Measurements from ENCODE around the gene CUEDC2. TPM values are rescaled to one million over a fixed set of nuclear protein-coding genes. Genes with fewer than 3 reads are reported as not detected.

The CUEDC2 gene
- total RNA-seq, 1 experiment from 2014 or later = 40.2 TPM

GRCh38 chr10:102421757-102422512 lies 10.4 kb downstream of the CUEDC2 start (continued):
- no peak for TF ChIP-seq HMGA2 (CRISPR knock-in tag; IDR thresholded peaks at IDR 0.05)
- 0 out of 2 replicates have a peak, but pooled peaks have one; percentile 42 for TF ChIP-seq JUN (CRISPR knock-in tag; IDR thresholded peaks at IDR 0.05)
- TF ChIP-seq TEAD1 (CRISPR knock-in tag; IDR thresholded peaks at IDR 0.05) = no peak
- TF ChIP-seq, protein P1, sequence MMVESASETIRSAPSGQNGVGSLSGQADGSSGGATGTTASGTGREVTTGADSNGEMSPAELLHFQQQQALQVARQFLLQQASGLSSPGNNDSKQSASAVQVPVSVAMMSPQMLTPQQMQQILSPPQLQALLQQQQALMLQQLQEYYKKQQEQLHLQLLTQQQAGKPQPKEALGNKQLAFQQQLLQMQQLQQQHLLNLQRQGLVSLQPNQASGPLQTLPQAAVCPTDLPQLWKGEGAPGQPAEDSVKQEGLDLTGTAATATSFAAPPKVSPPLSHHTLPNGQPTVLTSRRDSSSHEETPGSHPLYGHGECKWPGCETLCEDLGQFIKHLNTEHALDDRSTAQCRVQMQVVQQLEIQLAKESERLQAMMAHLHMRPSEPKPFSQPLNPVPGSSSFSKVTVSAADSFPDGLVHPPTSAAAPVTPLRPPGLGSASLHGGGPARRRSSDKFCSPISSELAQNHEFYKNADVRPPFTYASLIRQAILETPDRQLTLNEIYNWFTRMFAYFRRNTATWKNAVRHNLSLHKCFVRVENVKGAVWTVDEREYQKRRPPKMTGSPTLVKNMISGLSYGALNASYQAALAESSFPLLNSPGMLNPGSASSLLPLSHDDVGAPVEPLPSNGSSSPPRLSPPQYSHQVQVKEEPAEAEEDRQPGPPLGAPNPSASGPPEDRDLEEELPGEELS (CRISPR knock-in tag; IDR thresholded peaks at IDR 0.05) = 0 out of 2 replicates have a peak, but pooled peaks have one; percentile 27
- TF ChIP-seq ZNF263 (CRISPR knock-in tag; IDR thresholded peaks at IDR 0.05; ENCODE audit: low read depth) = 0 out of 2 replicates have a peak, but pooled peaks have one; percentile 40
- no peak; the same call in 1 of the 2 replicates for TF ChIP-seq ZNF121 (CRISPR knock-in tag; IDR thresholded peaks at IDR 0.05)
- TF ChIP-seq, protein P2, sequence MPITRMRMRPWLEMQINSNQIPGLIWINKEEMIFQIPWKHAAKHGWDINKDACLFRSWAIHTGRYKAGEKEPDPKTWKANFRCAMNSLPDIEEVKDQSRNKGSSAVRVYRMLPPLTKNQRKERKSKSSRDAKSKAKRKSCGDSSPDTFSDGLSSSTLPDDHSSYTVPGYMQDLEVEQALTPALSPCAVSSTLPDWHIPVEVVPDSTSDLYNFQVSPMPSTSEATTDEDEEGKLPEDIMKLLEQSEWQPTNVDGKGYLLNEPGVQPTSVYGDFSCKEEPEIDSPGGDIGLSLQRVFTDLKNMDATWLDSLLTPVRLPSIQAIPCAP (CRISPR knock-in tag; IDR thresholded peaks at IDR 0.05) = peak; percentile 19; the same call in 1 of the 2 replicates
- no peak for TF ChIP-seq NR1H2 (CRISPR knock-in tag; IDR thresholded peaks at IDR 0.05)

- Mint-ChIP-seq H3K36me3 (peaks cover 9% of the 10 kb centered on the region; the same call in 1 of the 2 replicates), H3K4me1 (peaks cover 19% of the 10 kb centered on the region), H3K27me3 (ENCODE audit: low read depth) (peaks cover 5% of the 10 kb centered on the region; the same call in 1 of the 2 replicates), H3K4me3 (peak overlapping the region; percentile 98), H3K9me3 (no peaks in the 10 kb centered on the region), H3K27ac (peak overlapping the region; percentile 78; the same call in 1 of the 2 replicates)
- ChIA-PET POLR2A (interaction anchor here (0.6 to 5.0 kb wide), 8 partner anchors 10 to 300 kb away, joined by 3 to 34 read pairs (median 12); partner anchors contain the start of genes C10orf95, CUEDC2 and NFKB2), CTCF (interaction anchor here (0.6 to 6.7 kb wide), 18 partner anchors 8 to 252 kb away, joined by 3 to 68 read pairs (median 24); partner anchors contain the start of genes C10orf95, CUEDC2, NFKB2 and SUFU)
- ATAC-seq = peak; percentile 51; the same call in 1 of the 2 replicates
- DNase-seq (ENCODE audit: low spot score) = no peak
- TF ChIP-seq NR2C2 (CRISPR knock-in tag; IDR thresholded peaks at IDR 0.05) = no peak
- TF ChIP-seq, protein P1 (CRISPR knock-in tag; IDR thresholded peaks at IDR 0.05) = peak; percentile 75; the same call in 1 of the 2 replicates
Observed at GRCh38 chr10:102421507-102421756, 10.9 kb downstream of the CUEDC2 start.

- peaks cover 9% of the 10 kb centered on the region; the same call in 1 of the 2 replicates for H3K36me3 Mint-ChIP-seq
- H3K27me3 Mint-ChIP-seq (ENCODE audit: low read depth) = peaks cover 5% of the 10 kb centered on the region; the same call in 1 of the 2 replicates
- no peaks in the 10 kb centered on the region for H3K9me3 Mint-ChIP-seq
- H3K27ac Mint-ChIP-seq = peak within 1 kb of the TSS; percentile 99
- POLR2A ChIA-PET = interaction anchor here (0.6 to 5.0 kb wide), 10 partner anchors 8 to 299 kb away, joined by 3 to 34 read pairs (median 10); partner anchors contain the start of genes C10orf95, CUEDC2 and NFKB2
- ATAC-seq = peak; percentile 58
- H3K4me3 Mint-ChIP-seq = peak within 1 kb of the TSS; percentile 98
- CTCF ChIA-PET = interaction anchor here (0.6 to 6.7 kb wide), 14 partner anchors 10 to 190 kb away, joined by 3 to 68 read pairs (median 31); partner anchors contain the start of genes ACTR1A, C10orf95, CUEDC2 and NFKB2
- peak; percentile 98 for DNase-seq (ENCODE audit: low spot score)
- H3K4me1 Mint-ChIP-seq = peaks cover 19% of the 10 kb centered on the region
- TF ChIP-seq ESRRA (CRISPR knock-in tag; IDR thresholded peaks at IDR 0.05; ENCODE audit: borderline replicate concordance) (no peak), ZNF512 (CRISPR knock-in tag; IDR thresholded peaks at IDR 0.05; ENCODE audit: borderline replicate concordance) (no peak), ZSCAN18 (CRISPR knock-in tag; IDR thresholded peaks at IDR 0.05) (no peak), SMAD4 (CRISPR knock-in tag; IDR thresholded peaks at IDR 0.05) (no peak), MXD4 (CRISPR knock-in tag; IDR thresholded peaks at IDR 0.05; ENCODE audit: borderline replicate concordance) (no peak), ZBTB21 (CRISPR knock-in tag; IDR thresholded peaks at IDR 0.05; ENCODE audit: borderline replicate concordance) (no peak), HMGA2 (CRISPR knock-in tag; IDR thresholded peaks at IDR 0.05) (peak; percentile 13; the same call in 1 of the 2 replicates)
- TF ChIP-seq, protein P3, sequence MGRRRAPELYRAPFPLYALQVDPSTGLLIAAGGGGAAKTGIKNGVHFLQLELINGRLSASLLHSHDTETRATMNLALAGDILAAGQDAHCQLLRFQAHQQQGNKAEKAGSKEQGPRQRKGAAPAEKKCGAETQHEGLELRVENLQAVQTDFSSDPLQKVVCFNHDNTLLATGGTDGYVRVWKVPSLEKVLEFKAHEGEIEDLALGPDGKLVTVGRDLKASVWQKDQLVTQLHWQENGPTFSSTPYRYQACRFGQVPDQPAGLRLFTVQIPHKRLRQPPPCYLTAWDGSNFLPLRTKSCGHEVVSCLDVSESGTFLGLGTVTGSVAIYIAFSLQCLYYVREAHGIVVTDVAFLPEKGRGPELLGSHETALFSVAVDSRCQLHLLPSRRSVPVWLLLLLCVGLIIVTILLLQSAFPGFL (CRISPR knock-in tag; IDR thresholded peaks at IDR 0.05; ENCODE audit: borderline replicate concordance) = no peak
- TF ChIP-seq, protein P2 (CRISPR knock-in tag; IDR thresholded peaks at IDR 0.05) = no peak
- TF ChIP-seq, protein P4, sequence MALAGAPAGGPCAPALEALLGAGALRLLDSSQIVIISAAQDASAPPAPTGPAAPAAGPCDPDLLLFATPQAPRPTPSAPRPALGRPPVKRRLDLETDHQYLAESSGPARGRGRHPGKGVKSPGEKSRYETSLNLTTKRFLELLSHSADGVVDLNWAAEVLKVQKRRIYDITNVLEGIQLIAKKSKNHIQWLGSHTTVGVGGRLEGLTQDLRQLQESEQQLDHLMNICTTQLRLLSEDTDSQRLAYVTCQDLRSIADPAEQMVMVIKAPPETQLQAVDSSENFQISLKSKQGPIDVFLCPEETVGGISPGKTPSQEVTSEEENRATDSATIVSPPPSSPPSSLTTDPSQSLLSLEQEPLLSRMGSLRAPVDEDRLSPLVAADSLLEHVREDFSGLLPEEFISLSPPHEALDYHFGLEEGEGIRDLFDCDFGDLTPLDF (CRISPR knock-in tag; IDR thresholded peaks at IDR 0.05) = no peak
Observed at GRCh38 chr10:102420714-102421506, 11.5 kb downstream of the CUEDC2 start, which contains the start of gene FBXL15. Gene FBXL15 (plus strand): TSS chr10:102420836. CDS start chr10:102421130, 294 bp downstream.

Measured in WTC11 (cell line).